GM10266 (cell line): ENCODE data around the gene PLCH2.
"Not testable (repeated sequence)": the region's sequence is repeated elsewhere in the genome, so short reads cannot be mapped to it uniquely, and the experiment has no call there.

Source experiments
- DNase-seq: peaks from one replicate; pipeline ENCODE4 v3.0.0; 2012; ENCODE audit errors: extremely low spot score
- TF ChIP-seq, protein P1 (sequence below): IDR thresholded peaks from 2 replicates; pipeline ENCODE4 v1.5.1; 2012; ENCODE audit warnings: mild to moderate bottlenecking, low read depth; ENCODE audit not compliant: control insufficient read depth, insufficient read depth; ENCODE audit errors: missing control alignments

The PLCH2 gene

DNA sequence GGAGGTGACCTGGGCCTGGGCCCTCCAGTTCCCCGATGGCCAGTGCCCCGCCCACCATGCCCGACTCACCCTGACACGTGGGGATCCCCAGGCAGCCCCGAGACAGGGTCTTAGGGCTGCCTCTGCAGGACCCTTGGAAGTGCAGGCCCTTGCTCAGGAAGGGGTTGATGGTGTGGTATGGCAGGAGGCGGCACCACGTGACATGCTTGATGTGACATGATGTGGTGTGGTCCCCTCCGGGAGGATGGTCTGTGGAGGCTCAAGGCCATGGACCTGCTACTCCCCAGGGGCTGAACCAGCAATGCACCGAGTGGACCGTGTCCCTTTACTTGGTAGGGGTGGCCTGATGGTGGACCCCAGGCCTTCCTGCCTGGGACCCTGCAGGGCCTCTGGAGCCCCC, 21.9 kb upstream of the PLCH2 start:
- no peak for DNase-seq

DNA sequence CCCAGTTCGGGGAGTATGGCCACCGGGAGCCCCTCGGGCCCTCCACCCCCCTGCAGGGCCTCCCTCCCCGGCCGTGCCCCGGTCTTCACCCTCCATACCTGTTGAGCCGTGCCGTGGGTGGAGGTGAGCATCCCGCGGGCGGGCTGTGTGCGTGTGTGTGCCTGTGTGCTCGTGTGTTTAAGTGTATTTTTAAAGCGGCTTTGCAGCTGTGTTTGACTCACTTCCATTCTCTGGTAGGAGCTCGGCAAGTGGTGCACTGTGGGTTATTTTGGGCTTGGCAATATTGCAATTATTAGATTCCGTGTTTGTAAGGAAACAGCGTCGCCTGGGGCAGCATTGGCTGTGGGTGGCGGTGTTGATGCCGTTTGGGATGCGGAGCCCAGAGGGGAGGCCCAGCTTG, 20.3 kb upstream of the PLCH2 start:
- TF ChIP-seq, protein P1, sequence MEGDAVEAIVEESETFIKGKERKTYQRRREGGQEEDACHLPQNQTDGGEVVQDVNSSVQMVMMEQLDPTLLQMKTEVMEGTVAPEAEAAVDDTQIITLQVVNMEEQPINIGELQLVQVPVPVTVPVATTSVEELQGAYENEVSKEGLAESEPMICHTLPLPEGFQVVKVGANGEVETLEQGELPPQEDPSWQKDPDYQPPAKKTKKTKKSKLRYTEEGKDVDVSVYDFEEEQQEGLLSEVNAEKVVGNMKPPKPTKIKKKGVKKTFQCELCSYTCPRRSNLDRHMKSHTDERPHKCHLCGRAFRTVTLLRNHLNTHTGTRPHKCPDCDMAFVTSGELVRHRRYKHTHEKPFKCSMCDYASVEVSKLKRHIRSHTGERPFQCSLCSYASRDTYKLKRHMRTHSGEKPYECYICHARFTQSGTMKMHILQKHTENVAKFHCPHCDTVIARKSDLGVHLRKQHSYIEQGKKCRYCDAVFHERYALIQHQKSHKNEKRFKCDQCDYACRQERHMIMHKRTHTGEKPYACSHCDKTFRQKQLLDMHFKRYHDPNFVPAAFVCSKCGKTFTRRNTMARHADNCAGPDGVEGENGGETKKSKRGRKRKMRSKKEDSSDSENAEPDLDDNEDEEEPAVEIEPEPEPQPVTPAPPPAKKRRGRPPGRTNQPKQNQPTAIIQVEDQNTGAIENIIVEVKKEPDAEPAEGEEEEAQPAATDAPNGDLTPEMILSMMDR, result no peak
- DNase-seq, result no peak

More for the DNA sequence above, 21.9 kb upstream of the PLCH2 start:
- TF ChIP-seq, protein P1, result no peak

DNA sequence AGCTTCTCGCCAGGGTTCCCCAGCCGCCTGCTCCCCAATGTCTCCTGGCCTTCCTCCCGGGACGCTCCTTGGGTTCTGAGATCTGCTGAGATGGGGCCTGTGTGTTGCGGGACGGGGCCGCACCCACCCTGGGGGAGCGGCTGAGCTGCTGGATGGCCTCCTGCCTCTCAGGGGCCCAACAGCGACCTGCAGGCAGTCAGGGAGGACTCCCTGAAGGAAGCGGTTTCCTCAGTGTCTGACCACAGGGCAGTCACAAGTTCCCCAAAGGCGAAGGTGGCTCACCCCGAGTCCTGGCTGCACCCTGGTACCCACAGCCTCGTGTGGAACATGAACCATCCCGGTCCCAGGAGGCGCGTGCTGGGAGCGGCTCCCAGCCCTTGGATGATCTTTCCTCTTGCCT, 18.6 kb upstream of the PLCH2 start:
- no peak for DNase-seq
- TF ChIP-seq, protein P1, result no peak

DNA sequence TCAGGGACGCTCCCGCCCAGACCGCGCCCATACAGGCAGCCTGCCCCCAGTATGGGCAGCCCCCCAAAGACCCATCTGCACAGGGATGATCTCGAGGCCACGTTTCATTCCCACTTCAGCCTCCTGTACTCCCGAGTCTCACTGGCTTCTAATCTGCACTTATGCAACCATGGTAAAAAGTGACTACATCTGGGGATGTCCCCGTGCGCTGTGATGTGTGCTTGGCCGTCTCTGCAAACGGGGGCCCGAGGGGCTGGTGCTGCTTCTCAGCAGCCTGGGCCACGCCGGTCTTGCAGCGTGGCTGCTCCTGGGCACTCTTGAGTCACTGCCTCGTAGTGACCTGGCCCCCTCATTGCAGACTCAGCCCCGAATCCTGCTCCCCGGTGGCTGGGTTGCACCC, 17.4 kb upstream of the PLCH2 start:
- TF ChIP-seq, protein P1, result no peak
- DNase-seq, result no peak

DNA sequence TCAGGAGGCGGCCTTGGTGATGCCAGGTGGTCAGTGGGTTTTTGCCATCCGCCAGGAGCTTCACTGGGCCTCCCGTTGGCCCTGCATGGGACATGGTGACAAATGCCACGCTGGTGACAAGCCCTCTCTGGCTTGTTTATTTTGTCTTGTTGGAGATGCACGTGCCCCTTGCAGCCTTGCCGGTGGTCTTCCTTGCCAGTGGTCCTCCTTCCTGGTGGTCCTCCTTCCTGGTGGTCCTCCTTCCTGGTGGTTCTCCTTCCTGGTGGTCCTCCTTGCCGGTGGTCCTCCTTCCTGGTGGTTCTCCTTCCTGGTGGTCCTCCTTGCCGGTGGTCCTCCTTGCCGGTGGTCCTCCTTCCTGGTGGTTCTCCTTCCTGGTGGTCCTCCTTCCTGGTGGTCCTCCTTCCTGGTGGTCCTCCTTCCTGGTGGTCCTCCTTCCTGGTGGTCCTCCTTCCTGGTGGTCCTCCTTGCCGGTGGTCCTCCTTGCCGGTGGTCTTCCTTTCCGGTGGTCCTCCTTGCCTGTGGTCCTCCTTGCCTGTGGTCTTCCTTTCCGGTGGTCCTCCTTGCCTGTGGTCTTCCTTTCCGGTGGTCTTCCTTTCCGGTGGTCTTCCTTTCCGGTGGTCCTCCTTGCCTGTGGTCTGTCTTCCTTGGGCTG, 16.9 kb upstream of the PLCH2 start:
- DNase-seq, result not testable (repeated sequence)

DNA sequence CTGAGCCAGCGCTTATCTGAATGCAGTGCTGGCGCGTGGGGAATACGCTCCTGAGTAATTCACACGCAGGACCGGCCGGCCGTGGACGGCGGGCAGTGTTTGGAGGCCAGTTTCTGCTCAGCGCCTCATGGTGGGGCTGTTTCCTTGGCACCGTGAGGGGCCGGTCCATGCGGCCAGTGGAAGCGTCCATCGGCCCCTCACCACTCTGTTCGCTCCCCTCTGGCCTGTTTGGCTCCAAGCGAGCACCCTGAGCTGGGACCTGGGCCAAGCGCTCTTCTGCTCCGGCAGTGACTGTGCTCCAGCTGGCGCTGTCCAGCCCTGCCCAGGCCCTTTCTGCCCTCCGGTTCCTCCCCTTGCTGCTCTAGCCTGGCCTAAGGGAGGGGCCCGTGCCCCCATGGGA, 16.3 kb upstream of the PLCH2 start:
- no peak for DNase-seq
- TF ChIP-seq, protein P1, result no peak

DNA sequence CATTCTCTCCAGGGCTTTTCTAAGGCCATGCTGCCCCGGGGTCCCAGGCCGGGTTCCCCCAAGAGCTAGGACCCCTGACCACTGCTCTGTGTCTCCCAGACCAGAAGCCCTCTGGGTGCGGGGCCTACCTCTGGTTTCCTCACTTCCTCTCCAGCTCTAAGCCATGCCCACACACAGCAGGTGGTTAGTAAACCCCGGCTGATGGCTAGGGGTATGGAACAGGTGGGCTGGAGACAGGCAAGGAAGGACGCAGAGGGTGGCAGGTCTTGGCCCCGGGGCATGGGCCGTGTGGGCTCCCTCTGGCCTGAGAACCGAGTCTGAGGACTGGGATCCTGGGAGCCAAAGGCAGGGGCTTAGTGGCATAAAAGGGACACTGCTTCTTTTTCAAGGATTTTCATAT, 15.9 kb upstream of the PLCH2 start:
- no peak for DNase-seq
- TF ChIP-seq, protein P1, result no peak
